HG02840 (cell line): ENCODE data around the gene MYO1B.

ENCODE experiments used
- ATAC-seq: cut with Tn5 transposase; IDR thresholded peaks from one replicate; pipeline ENCODE4 v1.9.1; 2021; ENCODE audit warnings: mild to moderate bottlenecking, moderate library complexity, moderate number of reproducible peaks; ENCODE audit not compliant: unreplicated experiment, low FRiP score

Gene MYO1B

GRCh38 chr2:191225126-191225525 lies 20.1 kb upstream of the MYO1B start:
- ATAC-seq, result no peak

- ATAC-seq, result no peak
Observed at GRCh38 chr2:191225690-191226089, 19.5 kb upstream of the MYO1B start.

- ATAC-seq, result no peak
Observed at GRCh38 chr2:191226196-191226595, 19.0 kb upstream of the MYO1B start.

- no peak for ATAC-seq
Observed at GRCh38 chr2:191228333-191228732, 16.9 kb upstream of the MYO1B start.

GRCh38 chr2:191228861-191229260 lies 16.3 kb upstream of the MYO1B start:
- no peak for ATAC-seq

GRCh38 chr2:191230174-191230573 lies 15.0 kb upstream of the MYO1B start:
- ATAC-seq, result no peak

GRCh38 chr2:191231995-191232394 lies 13.2 kb upstream of the MYO1B start:
- ATAC-seq, result no peak

GRCh38 chr2:191233533-191233932 lies 11.7 kb upstream of the MYO1B start:
- no peak for ATAC-seq

GRCh38 chr2:191234376-191234775 lies 10.8 kb upstream of the MYO1B start:
- no peak for ATAC-seq

GRCh38 chr2:191240871-191241270 lies 4.3 kb upstream of the MYO1B start:
- ATAC-seq, result no peak

- ATAC-seq, result no peak
Observed at GRCh38 chr2:191241418-191241817, 3.8 kb upstream of the MYO1B start.

- ATAC-seq, result no peak
Observed at GRCh38 chr2:191243154-191243553, 2.0 kb upstream of the MYO1B start.

- ATAC-seq, result no peak
Observed at GRCh38 chr2:191244350-191244749, 854 bp upstream of the MYO1B start.

- peak; percentile 18 for ATAC-seq
Observed at GRCh38 chr2:191245869-191246531, 796 bp downstream of the MYO1B start.

GRCh38 chr2:191246820-191247380 lies 1.7 kb downstream of the MYO1B start:
- no peak for ATAC-seq

GRCh38 chr2:191247381-191248057 lies 2.3 kb downstream of the MYO1B start:
- ATAC-seq, result no peak

- ATAC-seq, result no peak
Observed at GRCh38 chr2:191249156-191249813, 4.1 kb downstream of the MYO1B start.

GRCh38 chr2:191250400-191250799 lies 5.2 kb downstream of the MYO1B start:
- ATAC-seq, result no peak

GRCh38 chr2:191250986-191251385 lies 5.8 kb downstream of the MYO1B start:
- ATAC-seq, result no peak

GRCh38 chr2:191252699-191253098 lies 7.5 kb downstream of the MYO1B start:
- no peak for ATAC-seq

- ATAC-seq, result no peak
Observed at GRCh38 chr2:191253476-191253875, 8.3 kb downstream of the MYO1B start.
